ENCODE data around the gene NPTX1. TPM values are rescaled to one million over a fixed set of nuclear protein-coding genes. Genes with fewer than 3 reads are reported as not detected.

NPTX1 gene
- polyA plus RNA-seq, 2 of the 4 experiments (the other 2 are of a cell fraction) = 43.6 to 109 TPM

- TF ChIP-seq RARB (CRISPR knock-in tag; IDR thresholded peaks at IDR 0.05) (no peak), ZSCAN20 (CRISPR knock-in tag; IDR thresholded peaks at IDR 0.05) (no peak), CBX2 (IDR thresholded peaks at IDR 0.05; ENCODE audit: borderline replicate concordance, low read depth) (no peak)
Observed at GRCh38 chr17:80424261-80424660, 52.1 kb downstream of the NPTX1 start (continued).

GRCh38 chr17:80423536-80424225, 52.7 kb downstream of the NPTX1 start:
- ATAC-seq (no peak), DNase-seq (ENCODE audit: low read depth in 1 of 2, low spot score in 1 of 2) (no peak), FAIRE-seq (no peak)
- Histone ChIP-seq H3K27ac (no peak overlapping the region), H3K9me3 (no peaks in the 10 kb centered on the region), H3K4me3 (no peak overlapping the region), H3K4me1 (0 out of 3 replicates have a peak, but pooled peaks cover 2% of the 10 kb centered on the region), H3K4me2 (no peak overlapping the region)
- 66% methylated on average over 10 of the region's 13 CpGs for WGBS (ENCODE audit: missing lambda C conversion rate)
- ChIA-PET POLR2A (interaction anchor here (2.2 to 2.6 kb wide), 2 partner anchors 8 to 31 kb away, joined by 9 to 13 read pairs; partner anchors contain the start of gene ENDOV), CTCF (interaction anchor here (1.0 to 6.6 kb wide), 11 partner anchors 8 to 674 kb away, joined by 3 to 85 read pairs (median 5); no protein-coding TSS in a partner anchor)
- TF ChIP-seq RNF2 (IDR thresholded peaks at IDR 0.05; ENCODE audit: borderline replicate concordance, low read depth) (no peak), MAZ (IDR thresholded peaks at IDR 0.05; ENCODE audit: borderline replicate concordance, low read depth, low read length) (no peak), E2F6 (IDR thresholded peaks at IDR 0.05; ENCODE audit: borderline replicate concordance, low read depth) (no peak), BCL3 (IDR thresholded peaks at IDR 0.05) (no peak), GATA3 (IDR thresholded peaks at IDR 0.05; ENCODE audit: borderline replicate concordance) (no peak)
- TF ChIP-seq, protein P1, sequence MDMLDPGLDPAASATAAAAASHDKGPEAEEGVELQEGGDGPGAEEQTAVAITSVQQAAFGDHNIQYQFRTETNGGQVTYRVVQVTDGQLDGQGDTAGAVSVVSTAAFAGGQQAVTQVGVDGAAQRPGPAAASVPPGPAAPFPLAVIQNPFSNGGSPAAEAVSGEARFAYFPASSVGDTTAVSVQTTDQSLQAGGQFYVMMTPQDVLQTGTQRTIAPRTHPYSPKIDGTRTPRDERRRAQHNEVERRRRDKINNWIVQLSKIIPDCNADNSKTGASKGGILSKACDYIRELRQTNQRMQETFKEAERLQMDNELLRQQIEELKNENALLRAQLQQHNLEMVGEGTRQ (IDR thresholded peaks at IDR 0.05) = no peak
- TF ChIP-seq, protein P2, sequence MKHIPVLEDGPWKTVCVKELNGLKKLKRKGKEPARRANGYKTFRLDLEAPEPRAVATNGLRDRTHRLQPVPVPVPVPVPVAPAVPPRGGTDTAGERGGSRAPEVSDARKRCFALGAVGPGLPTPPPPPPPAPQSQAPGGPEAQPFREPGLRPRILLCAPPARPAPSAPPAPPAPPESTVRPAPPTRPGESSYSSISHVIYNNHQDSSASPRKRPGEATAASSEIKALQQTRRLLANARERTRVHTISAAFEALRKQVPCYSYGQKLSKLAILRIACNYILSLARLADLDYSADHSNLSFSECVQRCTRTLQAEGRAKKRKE (CRISPR knock-in tag; IDR thresholded peaks at IDR 0.05; ENCODE audit: low read depth) = no peak

DNA sequence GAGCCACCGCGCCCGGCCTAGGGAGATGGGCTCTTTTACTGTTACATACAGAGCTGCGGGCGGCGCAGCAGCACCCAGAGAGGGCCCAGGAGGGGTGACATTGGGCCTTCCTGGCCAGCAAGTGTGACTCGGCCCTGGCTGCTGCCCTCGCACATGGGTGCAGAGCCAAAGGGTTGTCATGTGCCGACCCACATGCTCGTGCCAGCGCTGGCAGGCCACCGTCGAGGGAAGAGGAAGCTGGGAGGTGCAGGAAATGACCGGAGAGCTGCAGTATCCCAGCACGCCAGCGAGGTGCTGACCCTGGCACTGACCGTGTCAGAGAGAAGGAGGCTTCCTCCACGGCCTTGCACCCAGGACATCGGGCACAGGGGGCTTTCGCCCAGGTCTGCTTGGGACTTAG, 53.4 kb downstream of the NPTX1 start:
- H3K27ac ChIP-seq = no peak overlapping the region
- no peak overlapping the region for H3K4me3 ChIP-seq
- ChIA-PET POLR2A (no interaction called here), CTCF (interaction anchor here (1.0 to 6.6 kb wide), 6 partner anchors 9 to 559 kb away, joined by 3 to 85 read pairs (median 18); no protein-coding TSS in a partner anchor)
- 92% methylated on average over 17 of the region's 20 CpGs for WGBS (ENCODE audit: missing lambda C conversion rate)
- ATAC-seq (no peak), DNase-seq (ENCODE audit: low read depth in 1 of 2, low spot score in 1 of 2) (no peak), FAIRE-seq (no peak)
- TF ChIP-seq CTCF (IDR thresholded peaks at IDR 0.05) = no peak
- H3K4me2 ChIP-seq = no peak overlapping the region
- no peaks in the 10 kb centered on the region for H3K9me3 ChIP-seq
- H3K4me1 ChIP-seq = 0 out of 3 replicates have a peak, but pooled peaks cover 2% of the 10 kb centered on the region

DNA sequence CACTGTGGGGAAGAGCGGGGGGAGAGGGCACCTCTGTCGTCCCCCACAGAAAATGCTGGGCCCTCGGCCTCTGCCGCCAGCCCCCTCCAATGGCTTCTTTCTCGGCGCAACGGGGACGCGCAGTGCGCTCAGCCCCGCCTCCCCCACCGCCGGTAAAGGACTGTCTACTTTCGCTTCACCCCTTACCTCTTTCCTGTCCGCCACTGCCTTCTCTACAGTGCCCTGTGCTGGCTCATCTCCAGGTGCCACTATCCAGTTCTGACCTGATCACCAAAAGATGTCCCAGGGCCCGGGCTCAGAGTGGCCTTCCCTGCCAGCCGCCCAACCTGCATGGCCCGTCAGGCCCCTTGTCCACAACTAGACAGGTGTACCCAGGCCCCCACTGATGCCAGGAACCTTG, 54.1 kb downstream of the NPTX1 start:
- H3K4me1 ChIP-seq = 0 out of 3 replicates have a peak, but pooled peaks cover 2% of the 10 kb centered on the region
- ATAC-seq (no peak), FAIRE-seq (no peak), DNase-seq (ENCODE audit: low read depth in 1 of 2, low spot score in 1 of 2) (no peak)
- ChIA-PET CTCF (interaction anchor here (1.6 to 6.6 kb wide), 3 partner anchors 8 to 560 kb away, joined by 7 to 51 read pairs (median 30); no protein-coding TSS in a partner anchor), POLR2A (no interaction called here)
- H3K9me3 ChIP-seq = no peaks in the 10 kb centered on the region
- H3K4me3 ChIP-seq = no peak overlapping the region
- H3K4me2 ChIP-seq = no peak overlapping the region
- no peak for TF ChIP-seq GATA3 (IDR thresholded peaks at IDR 0.05; ENCODE audit: borderline replicate concordance)
- no peak for TF ChIP-seq SREBF2 (IDR thresholded peaks at IDR 0.05)
- TF ChIP-seq CHD2 (IDR thresholded peaks at IDR 0.05; ENCODE audit: low read length, partially characterized antibody) = no peak
- TF ChIP-seq MYC (IDR thresholded peaks at IDR 0.05; ENCODE audit: borderline replicate concordance, low read length) = no peak
- no peak overlapping the region for H3K27ac ChIP-seq
- WGBS (ENCODE audit: missing lambda C conversion rate) = 95% methylated on average over 18 of the region's 18 CpGs
